OCI-LY7 (cell line): ENCODE data around the gene ANKLE2. TPM values are rescaled to one million over a fixed set of nuclear protein-coding genes. Genes with fewer than 3 reads are reported as not detected.

Source experiments
- BruUV-seq: library from RNA; stranded (reverse); fragments of 400-500 nt; replicated peaks from 2 replicates; lab custom pipeline; 2021; lab: Mats Ljungman, UMichigan
- CTCF ChIA-PET: fragments of 300-600 bp; sonication (Branson Sonifier 250); formaldehyde crosslinking; loops from one replicate; lab custom pipeline; 2022; ENCODE audit warnings: antibody characterized with exemption; ENCODE audit not compliant: unreplicated experiment; lab: Charles Lee
- POLR2A ChIA-PET: fragments of 300-600 bp; sonication (Branson Sonifier 250); formaldehyde crosslinking; loops from one replicate; lab custom pipeline; 2022; ENCODE audit warnings: antibody characterized with exemption; lab: Charles Lee
- DNase-seq: peaks from one replicate; pipeline ENCODE4 v3.0.0-alpha.2; 2015; ENCODE audit warnings: low spot score
- H2AFZ ChIP-seq: fragments of 200-600 bp; sonication (generic), shearing (Covaris generic); 2 replicates; pipeline ENCODE4 v1.6.1; 2014; ENCODE audit warnings: mild to moderate bottlenecking, antibody characterized with exemption, low read length, moderate library complexity
- H3K27ac ChIP-seq: fragments of 200-600 bp; sonication (generic); 2 replicates; pipeline ENCODE4 v1.5.1; 2014; ENCODE audit warnings: mixed run types, low read depth, mild to moderate bottlenecking, moderate library complexity, low read length, inconsistent platforms; ENCODE audit not compliant: poor library complexity, severe bottlenecking
- H3K36me3 ChIP-seq: fragments of 200-600 bp; sonication (generic); 2 replicates; pipeline ENCODE4 v1.6.1; 2014; ENCODE audit warnings: mild to moderate bottlenecking, antibody characterized with exemption, low read length, moderate library complexity, mixed read lengths; ENCODE audit not compliant: insufficient read depth
- H3K4me1 ChIP-seq: fragments of 200-600 bp; sonication (generic); 2 replicates; pipeline ENCODE4 v1.5.1; 2014; ENCODE audit warnings: mild to moderate bottlenecking, low read length; ENCODE audit not compliant: insufficient read depth, poor library complexity, severe bottlenecking
- H3K4me2 ChIP-seq: fragments of 200-600 bp; sonication (generic); 2 replicates; pipeline ENCODE4 v1.6.1; 2014; ENCODE audit warnings: mild to moderate bottlenecking, low read length
- H3K4me3 ChIP-seq: fragments of 200-600 bp; sonication (generic); 2 replicates; pipeline ENCODE4 v1.5.1; 2014; ENCODE audit warnings: mild to moderate bottlenecking, low read depth, low read length; ENCODE audit not compliant: poor library complexity, severe bottlenecking
- H3K79me2 ChIP-seq: fragments of 200-600 bp; sonication (generic); 2 replicates; pipeline ENCODE4 v1.6.1; 2016; ENCODE audit warnings: low read depth, mild to moderate bottlenecking, low read length, moderate library complexity, mixed read lengths; ENCODE audit not compliant: insufficient read depth
- H3K9me2 ChIP-seq: fragments of 200-600 bp; sonication (generic); 2 replicates; pipeline ENCODE4 v1.6.1; 2016; ENCODE audit warnings: mild to moderate bottlenecking, low read length, mixed read lengths; ENCODE audit not compliant: insufficient read depth
- H3K9me3 ChIP-seq: fragments of 200-600 bp; sonication (generic); 2 replicates; pipeline ENCODE4 v1.6.1; 2014; ENCODE audit warnings: mild to moderate bottlenecking, mixed run types, low read length, mixed read lengths
- H4K20me1 ChIP-seq: fragments of 200-600 bp; sonication (generic); 2 replicates; pipeline ENCODE4 v1.6.1; 2014; ENCODE audit warnings: mild to moderate bottlenecking, antibody characterized with exemption, low read length, moderate library complexity, mixed read lengths; ENCODE audit not compliant: insufficient read depth
- CTCF ChIP-seq: fragments of 200-600 bp; sonication (generic); conservative IDR thresholded peaks from 2 replicates; pipeline ENCODE4 v1.5.1; 2014; ENCODE audit warnings: mild to moderate bottlenecking, antibody characterized with exemption, low read length, moderate library complexity, mixed read lengths
- EZH2phosphoT487 ChIP-seq: fragments of 200-600 bp; sonication (generic); IDR thresholded peaks from 2 replicates; pipeline ENCODE4 v1.6.1; 2018; ENCODE audit warnings: low read depth, borderline replicate concordance, mild to moderate bottlenecking, mixed run types, antibody characterized with exemption, low read length, moderate library complexity, mixed read lengths
- intact Hi-C: fragments of 100-400 bp; cut with micrococcal nuclease; formaldehyde crosslinking; loops from one replicate; pipeline ENCODE4 v1.10.0; 2022; ENCODE audit not compliant: unreplicated experiment
- total RNA-seq, 2 experiments: library from RNA; depleted of rRNA in 1 of 2; stranded (reverse); fragments of >200 nt in 1 of 2; shearing (Covaris generic) in 1 of 2; gene quantifications; 2 replicates each; pipeline ENCODE4 v1.2.3, GENCODE V29; 2014 to 2022

Gene ANKLE2
- total RNA-seq, 2 experiments from 2014 or later, result 88.0 to 121 TPM

- Histone ChIP-seq H3K4me3 (no peak overlapping the region), H4K20me1 (peaks cover 13% of the 10 kb centered on the region; the same call in 1 of the 2 replicates), H3K79me2 (peaks cover 21% of the 10 kb centered on the region), H2AFZ (no peak overlapping the region), H3K4me2 (no peak overlapping the region), H3K9me3 (no peaks in the 10 kb centered on the region), H3K4me1 (no peaks in the 10 kb centered on the region), H3K27ac (no peak overlapping the region), H3K36me3 (peaks cover 90% of the 10 kb centered on the region), H3K9me2 (no peaks in the 10 kb centered on the region)
- no TSS peak for BruUV-seq
- no peak for DNase-seq
- CTCF ChIA-PET, result no interaction called here
- intact Hi-C loops, result no loop called here
- POLR2A ChIA-PET, result no interaction called here
- TF ChIP-seq CTCF (no peak), EZH2phosphoT487 (no peak)
Observed at GRCh38 chr12:132717531-132718387, 43.9 kb downstream of the ANKLE2 start.

- POLR2A ChIA-PET, result no interaction called here
- peaks cover 29% of the 10 kb centered on the region for H3K79me2 ChIP-seq
- CTCF ChIA-PET, result no interaction called here
Observed at GRCh38 chr12:132717011-132717410, 44.6 kb downstream of the ANKLE2 start.

More at GRCh38 chr12:132717011-132717410, 44.6 kb downstream of the ANKLE2 start:
- H3K4me1 ChIP-seq, result peaks cover 4% of the 10 kb centered on the region
- intact Hi-C loops, result no loop called here
- no peak overlapping the region for H3K27ac ChIP-seq
- H2AFZ ChIP-seq, result no peak overlapping the region
- no peak overlapping the region for H3K4me3 ChIP-seq
- H3K4me2 ChIP-seq, result no peak overlapping the region
- H3K9me3 ChIP-seq, result no peaks in the 10 kb centered on the region
- TF ChIP-seq CTCF (no peak), EZH2phosphoT487 (no peak)
- peaks cover 13% of the 10 kb centered on the region; the same call in 1 of the 2 replicates for H4K20me1 ChIP-seq
- no peak for DNase-seq
- H3K36me3 ChIP-seq, result peaks cover 89% of the 10 kb centered on the region
- BruUV-seq, result no TSS peak
- no peaks in the 10 kb centered on the region for H3K9me2 ChIP-seq
